Endothelial cell of umbilical vein (primary cell): Measurements from ENCODE around the gene NMU. TPM values are rescaled to one million over a fixed set of nuclear protein-coding genes. Genes with fewer than 3 reads are reported as not detected.

Experiments used
- BruUV-seq: library from RNA; stranded (reverse); fragments of 400-500 nt; replicated peaks from 2 replicates; lab custom pipeline; 2021; lab: Mats Ljungman, UMichigan
- CTCF ChIA-PET: fragments of 300-600, 350-600 bp; sonication (Branson Sonifier 250); formaldehyde crosslinking; loops from one replicate; lab custom pipeline; 2021; ENCODE audit warnings: antibody characterized with exemption, inconsistent platforms; lab: Charles Lee
- POLR2A ChIA-PET: fragments of 300-600, 350-600 bp; sonication (Branson Sonifier 250); formaldehyde crosslinking; loops from one replicate; lab custom pipeline; 2021; ENCODE audit warnings: antibody characterized with exemption, inconsistent platforms; lab: Charles Lee
- DNase-seq: peaks from one replicate; pipeline ENCODE4 v3.0.0-alpha.2; 2011; ENCODE audit warnings: low read depth, low spot score
- FAIRE-seq: peaks from 2 replicates; lab custom pipeline; 2011; peaks lifted over from hg19 to GRCh38; lab: Jason Lieb, UNC
- H2AFZ ChIP-seq: 2 replicates; pipeline ENCODE4 v1.6.0; 2012; ENCODE audit warnings: low read depth, low read length, control low read depth, inconsistent platforms
- H3K27ac ChIP-seq: 2 replicates; pipeline ENCODE4 v1.5.1; 2011; ENCODE audit warnings: low read depth, mild to moderate bottlenecking, control low read depth, low read length, moderate library complexity; ENCODE audit not compliant: insufficient read depth
- H3K27me3 ChIP-seq, 2 experiments: 2 replicates each; pipeline versions ENCODE4 v1.6.0 to v1.6.1; 2011; ENCODE audit warnings: low read length in 2 of 2, mixed read lengths in 1 of 2; ENCODE audit not compliant: control insufficient read depth in 2 of 2, insufficient read depth in 2 of 2
- H3K36me3 ChIP-seq, 2 experiments: 2 replicates in 1 of 2; 3 replicates in 1 of 2; pipeline ENCODE4 v1.5.1; 2011; ENCODE audit warnings: low read length in 2 of 2, mild to moderate bottlenecking in 1 of 2, moderate library complexity in 1 of 2; ENCODE audit not compliant: control insufficient read depth in 2 of 2, insufficient read depth in 2 of 2; ENCODE audit errors: extremely low read depth in 1 of 2
- H3K4me1 ChIP-seq: 3 replicates; pipeline ENCODE4 v1.5.1; 2011; ENCODE audit warnings: mild to moderate bottlenecking, low read length; ENCODE audit not compliant: control insufficient read depth, insufficient read depth; ENCODE audit errors: extremely low read depth
- H3K4me2 ChIP-seq: 2 replicates; pipeline ENCODE4 v1.6.1; 2011; ENCODE audit warnings: low read length, control low read depth, mixed read lengths; ENCODE audit not compliant: insufficient read depth
- H3K4me3 ChIP-seq, 3 experiments: fragments of 200-600 bp in 1 of 3; sonication (generic), shearing (Covaris generic) in 1 of 3; replicated peaks in 1 of 3; 2 replicates each; pipeline ENCODE4 v1.5.1; 2011 to 2016; ENCODE audit warnings: control low read depth in 3 of 3, low read length in 3 of 3, mild to moderate bottlenecking in 2 of 3, inconsistent platforms in 1 of 3, low read depth in 1 of 3, moderate library complexity in 1 of 3; ENCODE audit not compliant: insufficient read depth in 1 of 3
- H3K79me2 ChIP-seq: 2 replicates; pipeline ENCODE4 v1.6.0; 2012; ENCODE audit warnings: low read length, inconsistent platforms; ENCODE audit not compliant: control insufficient read depth, insufficient read depth
- H3K9ac ChIP-seq: replicated peaks from 2 replicates; pipeline ENCODE3; 2011; ENCODE audit warnings: low read length, control low read depth; ENCODE audit not compliant: insufficient read depth; ENCODE audit errors: extremely low read depth
- H3K9me1 ChIP-seq: replicated peaks from 3 replicates; pipeline ENCODE4 v1.6.0; 2011; ENCODE audit warnings: mild to moderate bottlenecking, low read length; ENCODE audit not compliant: control insufficient read depth, insufficient read depth; ENCODE audit errors: extremely low read depth
- H3K9me3 ChIP-seq: replicated peaks from 2 replicates; pipeline ENCODE4 v1.5.1; 2012; ENCODE audit warnings: low read length, inconsistent platforms; ENCODE audit not compliant: control insufficient read depth, insufficient read depth
- H4K20me1 ChIP-seq: replicated peaks from 2 replicates; pipeline ENCODE3; 2011; ENCODE audit warnings: mild to moderate bottlenecking, low read length; ENCODE audit not compliant: control insufficient read depth, insufficient read depth; ENCODE audit errors: extremely low read depth
- CTCF ChIP-seq, 2 donors: IDR thresholded peaks; 1 replicate in 1 of 2; 2 replicates in 1 of 2; pipeline ENCODE4 v1.5.1; 2011; ENCODE audit warnings: low read length in 2 of 2, mild to moderate bottlenecking in 2 of 2, moderate library complexity in 2 of 2, control low read depth in 1 of 2, inconsistent platforms in 1 of 2, low read depth in 1 of 2; ENCODE audit not compliant: insufficient read depth in 1 of 2; ENCODE audit errors: extremely low read depth in 1 of 2
- EZH2 ChIP-seq: IDR thresholded peaks from 2 replicates; pipeline ENCODE4 v1.6.1; 2012; ENCODE audit warnings: borderline replicate concordance, low read depth, mild to moderate bottlenecking, moderate library complexity, low read length, inconsistent platforms; ENCODE audit not compliant: severe bottlenecking
- FOS ChIP-seq: IDR thresholded peaks from 2 replicates; pipeline ENCODE4 v1.6.1; 2011; ENCODE audit warnings: mild to moderate bottlenecking, low read length, moderate library complexity, borderline replicate concordance; ENCODE audit not compliant: insufficient read depth
- GATA2 ChIP-seq: IDR thresholded peaks from 2 replicates; pipeline ENCODE4 v1.7.0; 2011; ENCODE audit warnings: low read depth, mild to moderate bottlenecking, moderate library complexity, mixed read lengths, low read length; ENCODE audit not compliant: insufficient read length, insufficient read depth
- JUN ChIP-seq: IDR thresholded peaks from 2 replicates; pipeline ENCODE4 v1.6.1; 2011; ENCODE audit warnings: borderline replicate concordance, low read depth; ENCODE audit not compliant: insufficient read length, insufficient read depth
- MAX ChIP-seq: IDR thresholded peaks from 2 replicates; pipeline ENCODE4 v1.6.1; 2011; ENCODE audit not compliant: insufficient read depth, insufficient read length
- MYC ChIP-seq: IDR thresholded peaks from one replicate; pipeline ENCODE4 v1.6.1; 2011; ENCODE audit warnings: mild to moderate bottlenecking, low read depth, low read length
- POLR2A ChIP-seq: IDR thresholded peaks from 2 replicates; pipeline ENCODE4 v1.6.1; 2012; ENCODE audit warnings: low read depth, mild to moderate bottlenecking, control low read depth, low read length
- POLR2AphosphoS5 ChIP-seq: IDR thresholded peaks from 2 replicates; pipeline ENCODE4 v1.6.1; 2012; ENCODE audit warnings: low read depth, mild to moderate bottlenecking, control low read depth, low read length, moderate library complexity; ENCODE audit not compliant: insufficient read depth
- dilution Hi-C: fragments of 300-500 bp; cut with MboI; formaldehyde crosslinking; loops from one replicate; pipeline ENCODE4 v1.15.0; 2019; ENCODE audit warnings: low sequenced_read_pairs; ENCODE audit not compliant: extremely low pct_ligation_motif_present
- intact Hi-C: fragments of 100-400 bp; cut with micrococcal nuclease; formaldehyde crosslinking; loops from one replicate; pipeline ENCODE4 v1.10.0; 2022
- polyA plus RNA-seq, 4 experiments: library from polyadenylated mRNA; depleted of rRNA in 3 of 4; stranded (reverse) in 3 of 4; unstranded in 1 of 4; fragments of >200 nt; gene quantifications; 2 replicates each; pipeline versions ENCODE4 v1.2.1 to v1.2.3, GENCODE V29; 2011 to 2012; ENCODE audit warnings: missing spikeins in 1 of 4
- total RNA-seq: library from RNA; stranded (reverse); gene quantifications from 2 replicates; pipeline ENCODE4 v1.2.3, GENCODE V29; 2021

Gene NMU
- total and polyA plus RNA-seq, 2 donors (not counting 3 experiments of a cell fraction or from before 2014, with no cell fraction given): 1.4 to 3.7 TPM

GRCh38 chr4:55549888-55550287, 86.2 kb downstream of the NMU start:
- Histone ChIP-seq H3K27ac (no peak overlapping the region), H3K79me2 (peaks cover 2% of the 10 kb centered on the region), H3K9me3 (no peaks in the 10 kb centered on the region), H3K4me2 (no peak overlapping the region), H3K36me3 (no peaks in the 10 kb centered on the region), H3K4me3 (no peak overlapping the region), H3K4me1 (peaks cover 11% of the 10 kb centered on the region), H3K9me1 (no peaks in the 10 kb centered on the region), H2AFZ (no peak overlapping the region), H4K20me1 (no peaks in the 10 kb centered on the region), H3K27me3 (peaks cover 0 to 2% of the 10 kb centered on the region in 2 experiments), H3K9ac (no peak overlapping the region)
- POLR2A ChIA-PET: no interaction called here
- no TSS peak for BruUV-seq
- CTCF ChIA-PET: interaction anchor here (1.0 to 2.0 kb wide), 3 partner anchors 53 to 578 kb away, joined by 3 to 7 read pairs (median 3); no protein-coding TSS in a partner anchor
- FAIRE-seq (no peak), DNase-seq (no peak)
- intact Hi-C loops (loop anchor here (5.0 kb wide), 4 partner anchors 373 to 893 kb away; partner anchors contain the start of gene KIT), dilution Hi-C loops (no loop called here)
- TF ChIP-seq MYC: no peak
- TF ChIP-seq JUN: no peak
- TF ChIP-seq POLR2AphosphoS5: no peak
- no peak for TF ChIP-seq FOS
- no peak for TF ChIP-seq MAX
- no peak for TF ChIP-seq POLR2A
- TF ChIP-seq EZH2: no peak
- no peak for TF ChIP-seq GATA2
- TF ChIP-seq CTCF (IDR thresholded peaks at IDR 0.05; ENCODE audit: extremely low read depth in 1 of 2, insufficient read depth in 1 of 2, low read depth in 1 of 2, low read length in 2 of 2): no peak
